H9 (cell line): ENCODE data around the gene FSTL1. TPM values are rescaled to one million over a fixed set of nuclear protein-coding genes. Genes with fewer than 3 reads are reported as not detected.

Source experiments
- DNase-seq: peaks from one replicate; pipeline ENCODE4 v3.0.0-alpha.2; 2017
- H2AFZ ChIP-seq: one replicate; pipeline ENCODE4 v1.6.1; 2013; ENCODE audit warnings: mild to moderate bottlenecking, low read length, control low read depth, moderate library complexity
- H2AK5ac ChIP-seq: 2 replicates; pipeline ENCODE4 v1.6.1; 2013; ENCODE audit warnings: low read length, control low read depth, mixed read lengths; ENCODE audit not compliant: insufficient read length
- H2BK120ac ChIP-seq: one replicate; pipeline ENCODE4 v1.6.1; 2013; ENCODE audit warnings: low read depth, mild to moderate bottlenecking, low read length, control low read depth, inconsistent platforms; ENCODE audit not compliant: poor library complexity, severe bottlenecking
- H2BK12ac ChIP-seq: 2 replicates; pipeline ENCODE4 v1.6.1; 2013; ENCODE audit warnings: low read length, control low read depth, mixed read lengths, low read depth; ENCODE audit not compliant: insufficient read length
- H2BK15ac ChIP-seq: 2 replicates; pipeline ENCODE4 v1.6.1; 2013; ENCODE audit warnings: low read depth, low read length, control low read depth
- H2BK20ac ChIP-seq: one replicate; pipeline ENCODE4 v1.6.1; 2013; ENCODE audit warnings: low read depth, mild to moderate bottlenecking, low read length, control low read depth, inconsistent platforms; ENCODE audit not compliant: poor library complexity, severe bottlenecking
- H2BK5ac ChIP-seq: 2 replicates; pipeline ENCODE4 v1.6.1; 2013; ENCODE audit warnings: low read length, control low read depth, mixed read lengths; ENCODE audit not compliant: insufficient read length
- H3K14ac ChIP-seq: 2 replicates; pipeline ENCODE4 v1.6.1; 2013; ENCODE audit warnings: low read length, control low read depth; ENCODE audit not compliant: insufficient read depth
- H3K18ac ChIP-seq: 2 replicates; pipeline ENCODE4 v1.6.1; 2013; ENCODE audit warnings: low read depth, mild to moderate bottlenecking, mixed read lengths, low read length, control low read depth; ENCODE audit not compliant: insufficient read length
- H3K23ac ChIP-seq: 2 replicates; pipeline ENCODE4 v1.6.1; 2013; ENCODE audit warnings: low read length, control low read depth, mixed read lengths, low read depth; ENCODE audit not compliant: insufficient read length
- H3K23me2 ChIP-seq: 2 replicates; pipeline ENCODE4 v1.6.1; 2013; ENCODE audit warnings: low read depth, mild to moderate bottlenecking, mixed read lengths, low read length, control low read depth; ENCODE audit not compliant: insufficient read length, poor library complexity, severe bottlenecking
- H3K27ac ChIP-seq: 2 replicates; pipeline ENCODE4 v1.5.1; 2013; ENCODE audit warnings: low read length, control low read depth, mixed read lengths, low read depth; ENCODE audit not compliant: insufficient read length
- H3K27me3 ChIP-seq: 2 replicates; pipeline ENCODE4 v1.6.1; 2013; ENCODE audit warnings: low read length, control low read depth, inconsistent platforms; ENCODE audit not compliant: insufficient read depth
- H3K4ac ChIP-seq: 2 replicates; pipeline ENCODE4 v1.6.1; 2013; ENCODE audit warnings: low read depth, mild to moderate bottlenecking, control low read depth, inconsistent platforms, low read length, moderate library complexity
- H3K4me1 ChIP-seq: 2 replicates; pipeline ENCODE4 v1.6.1; 2013; ENCODE audit warnings: low read length, control low read depth, inconsistent platforms; ENCODE audit not compliant: insufficient read depth
- H3K4me2 ChIP-seq: 2 replicates; pipeline ENCODE4 v1.6.1; 2013; ENCODE audit warnings: low read length, control low read depth, mixed read lengths; ENCODE audit not compliant: insufficient read length, insufficient read depth
- H3K56ac ChIP-seq: 2 replicates; pipeline ENCODE4 v1.6.1; 2013; ENCODE audit warnings: low read depth, mild to moderate bottlenecking, mixed read lengths, low read length, control low read depth; ENCODE audit not compliant: insufficient read length
- H3K79me1 ChIP-seq: 2 replicates; pipeline ENCODE4 v1.6.1; 2013; ENCODE audit warnings: low read depth, mild to moderate bottlenecking, moderate library complexity, low read length, control low read depth, inconsistent platforms; ENCODE audit not compliant: insufficient read depth, poor library complexity, severe bottlenecking
- H3K79me2 ChIP-seq: 2 replicates; pipeline ENCODE4 v1.6.1; 2013; ENCODE audit warnings: low read length, control low read depth, inconsistent platforms; ENCODE audit not compliant: insufficient read depth
- H3K9ac ChIP-seq: 2 replicates; pipeline ENCODE4 v1.6.1; 2013; ENCODE audit warnings: low read length, control low read depth, mixed read lengths; ENCODE audit not compliant: insufficient read length; ENCODE audit errors: extremely low read depth
- H3K9me3 ChIP-seq: one replicate; pipeline ENCODE4 v1.6.1; 2013; ENCODE audit warnings: low read depth, low read length, inconsistent platforms; ENCODE audit not compliant: control insufficient read depth
- H3T11ph ChIP-seq: one replicate; pipeline ENCODE4 v1.6.1; 2013; ENCODE audit warnings: mild to moderate bottlenecking, low read length, control low read depth, inconsistent platforms
- H4K20me1 ChIP-seq: one replicate; pipeline ENCODE4 v1.6.1; 2013; ENCODE audit not compliant: control insufficient read depth, insufficient read length, insufficient read depth
- H4K5ac ChIP-seq: 2 replicates; pipeline ENCODE4 v1.6.1; 2013; ENCODE audit warnings: low read depth, mild to moderate bottlenecking, mixed read lengths, low read length, control low read depth; ENCODE audit not compliant: insufficient read length
- H4K8ac ChIP-seq: replicated peaks from 2 replicates; pipeline ENCODE4 v1.6.1; 2013; ENCODE audit warnings: low read length, control low read depth, mixed read lengths, low read depth; ENCODE audit not compliant: insufficient read length
- H4K91ac ChIP-seq: 2 replicates; pipeline ENCODE4 v1.6.1; 2013; ENCODE audit warnings: low read depth, mild to moderate bottlenecking, moderate library complexity, mixed read lengths, low read length, control low read depth; ENCODE audit not compliant: insufficient read length
- H3K27ac Mint-ChIP-seq, 3 experiments: 2 replicates in 2 of 3; 3 replicates in 1 of 3; pipeline ENCODE4 v1.8.0; 2020 to 2021; ENCODE audit warnings: mixed read lengths in 3 of 3, mild to moderate bottlenecking in 1 of 3, moderate library complexity in 1 of 3
- H3K27me3 Mint-ChIP-seq: 2 replicates; pipeline ENCODE4 v1.8.0; 2021; ENCODE audit warnings: low read depth, mild to moderate bottlenecking, moderate library complexity, mixed read lengths
- H3K36me3 Mint-ChIP-seq, 3 experiments: 2 replicates in 2 of 3; 3 replicates in 1 of 3; pipeline ENCODE4 v1.8.0; 2020 to 2021; ENCODE audit warnings: low read depth in 3 of 3, mixed read lengths in 3 of 3; ENCODE audit not compliant: insufficient read depth in 1 of 3
- H3K4me1 Mint-ChIP-seq, 2 experiments: 2 replicates each; pipeline ENCODE4 v1.8.0; 2020; ENCODE audit warnings: mixed read lengths in 2 of 2
- H3K4me3 Mint-ChIP-seq, 2 experiments: 2 replicates in 1 of 2; 3 replicates in 1 of 2; pipeline ENCODE4 v1.8.0; 2020 to 2021; ENCODE audit warnings: mild to moderate bottlenecking in 2 of 2, mixed read lengths in 2 of 2, moderate library complexity in 1 of 2
- H3K9me3 Mint-ChIP-seq, 2 experiments: 2 replicates in 1 of 2; 3 replicates in 1 of 2; pipeline ENCODE4 v1.8.0; 2020; ENCODE audit warnings: mild to moderate bottlenecking in 2 of 2, mixed read lengths in 2 of 2, moderate library complexity in 1 of 2
- WGBS: extraction: QIAGEN DNeasy Blood & Tissue Kit; methylation state at CpG from one replicate; pipeline ENCODE4 v1.1.7; 2013; ENCODE audit warnings: missing lambda C conversion rate, low lambda C conversion rate, mixed read lengths; ENCODE audit not compliant: insufficient read length; ENCODE audit errors: extremely low coverage; 5-methylcytosine and 5-hydroxymethylcytosine counted together
- total RNA-seq: library from RNA; stranded (reverse); gene quantifications from 2 replicates; pipeline ENCODE4 v1.2.1, GENCODE V29; 2021
- TF ChIP-seq, protein P1 (sequence below): fragments of 200-600 bp; sonication (generic); conservative IDR thresholded peaks from 3 replicates; pipeline ENCODE4 v1.8.0; 2021; ENCODE audit warnings: antibody characterized with exemption, mild to moderate bottlenecking

FSTL1 gene
- total RNA-seq, 1 experiment from 2014 or later: 326 TPM

- Histone ChIP-seq H3K79me1 (peaks cover 4% of the 10 kb centered on the region), H3K9ac (no peak overlapping the region), H2BK120ac (no peak overlapping the region), H3K23me2 (peaks cover 7% of the 10 kb centered on the region), H3K27me3 (no peaks in the 10 kb centered on the region), H2BK15ac (no peak overlapping the region), H2AK5ac (no peak overlapping the region), H4K20me1 (no peaks in the 10 kb centered on the region), H3K79me2 (no peaks in the 10 kb centered on the region; the same call in 1 of the 2 replicates), H4K91ac (no peak overlapping the region), H3K4ac (no peak overlapping the region), H3K4me1 (peaks cover 4% of the 10 kb centered on the region; the same call in 1 of the 2 replicates), H3T11ph (no peak overlapping the region), H2BK5ac (no peak overlapping the region), H3K4me2 (no peak overlapping the region), H3K18ac (no peak overlapping the region), H2AFZ (no peak overlapping the region), H4K8ac (no peak overlapping the region), H3K14ac (no peak overlapping the region), H3K9me3 (no peaks in the 10 kb centered on the region), H2BK12ac (no peak overlapping the region), H2BK20ac (no peak overlapping the region), H3K56ac (no peak overlapping the region), H3K23ac (no peak overlapping the region), H4K5ac (no peak overlapping the region), H3K27ac (no peak overlapping the region)
- H3K4me1 Mint-ChIP-seq: peaks cover 20 to 25% of the 10 kb centered on the region in 2 experiments
- H3K27ac Mint-ChIP-seq: no peak overlapping the region
- H3K9me3 Mint-ChIP-seq: peaks cover 8% of the 10 kb centered on the region in 2 experiments
- no CpG with 5 or more reads among the region's 1 CpG for WGBS
- TF ChIP-seq, protein P1, sequence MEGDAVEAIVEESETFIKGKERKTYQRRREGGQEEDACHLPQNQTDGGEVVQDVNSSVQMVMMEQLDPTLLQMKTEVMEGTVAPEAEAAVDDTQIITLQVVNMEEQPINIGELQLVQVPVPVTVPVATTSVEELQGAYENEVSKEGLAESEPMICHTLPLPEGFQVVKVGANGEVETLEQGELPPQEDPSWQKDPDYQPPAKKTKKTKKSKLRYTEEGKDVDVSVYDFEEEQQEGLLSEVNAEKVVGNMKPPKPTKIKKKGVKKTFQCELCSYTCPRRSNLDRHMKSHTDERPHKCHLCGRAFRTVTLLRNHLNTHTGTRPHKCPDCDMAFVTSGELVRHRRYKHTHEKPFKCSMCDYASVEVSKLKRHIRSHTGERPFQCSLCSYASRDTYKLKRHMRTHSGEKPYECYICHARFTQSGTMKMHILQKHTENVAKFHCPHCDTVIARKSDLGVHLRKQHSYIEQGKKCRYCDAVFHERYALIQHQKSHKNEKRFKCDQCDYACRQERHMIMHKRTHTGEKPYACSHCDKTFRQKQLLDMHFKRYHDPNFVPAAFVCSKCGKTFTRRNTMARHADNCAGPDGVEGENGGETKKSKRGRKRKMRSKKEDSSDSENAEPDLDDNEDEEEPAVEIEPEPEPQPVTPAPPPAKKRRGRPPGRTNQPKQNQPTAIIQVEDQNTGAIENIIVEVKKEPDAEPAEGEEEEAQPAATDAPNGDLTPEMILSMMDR: no peak
- no peak overlapping the region for H3K4me3 Mint-ChIP-seq
- peaks cover 4% of the 10 kb centered on the region for H3K27me3 Mint-ChIP-seq
- H3K36me3 Mint-ChIP-seq: peaks cover 17 to 21% (median 19%) of the 10 kb centered on the region in 3 experiments
- DNase-seq: no peak
These were observed 106.4 kb downstream of the FSTL1 start for GRCh38 chr3:120344349-120344748.

Other genes with a start within 250 kb of the FSTL1 start
- 1.4 and 1.8 TPM in 2 replicates for gene GPR156, start 165.8 kb downstream of the FSTL1 start, total RNA-seq
- 18.2 and 18.5 TPM in 2 replicates for gene LRRC58, start 101.6 kb downstream of the FSTL1 start, total RNA-seq
- gene NDUFB4, start 145.3 kb upstream of the FSTL1 start, total RNA-seq: 209 and 217 TPM in 2 replicates
- gene HGD, start 231.2 kb upstream of the FSTL1 start, total RNA-seq: 0.33 TPM in 1 of 2 replicates, not detected in the other